K562 (cell line): ENCODE data around the gene PRCD. TPM values are rescaled to one million over a fixed set of nuclear protein-coding genes. Genes with fewer than 3 reads are reported as not detected.

Experiments
- CHCHD3 ChIP-seq: fragments of 250-450 bp; sonication (Bioruptor Pico); IDR thresholded peaks from 2 replicates; pipeline ENCODE4 v2.1.2; 2022; ENCODE audit warnings: mild to moderate bottlenecking
- COPS2 ChIP-seq: fragments of 450-650 bp; conservative IDR thresholded peaks from 2 replicates; pipeline ENCODE4 v1.6.1; 2016; ENCODE audit warnings: mild to moderate bottlenecking, moderate library complexity
- DNMT1 ChIP-seq: fragments of 450-650 bp; IDR thresholded peaks from 2 replicates; pipeline ENCODE4 v1.6.1; 2016; ENCODE audit warnings: antibody characterized with exemption, mild to moderate bottlenecking
- ELF4 ChIP-seq: fragments of 450-650 bp; formaldehyde crosslinking; IDR thresholded peaks from 2 replicates; pipeline ENCODE4 v1.4.0; 2022; ENCODE audit warnings: missing genetic modification characterization
- EWSR1 ChIP-seq: fragments of 450-650 bp; IDR thresholded peaks from 2 replicates; pipeline ENCODE4 v1.6.1; 2018; ENCODE audit warnings: borderline replicate concordance, mild to moderate bottlenecking, low read depth, moderate library complexity; ENCODE audit not compliant: partially characterized antibody
- FOXJ2 ChIP-seq: fragments of 200-800 bp; sonication (Bioruptor generic); IDR thresholded peaks from 2 replicates; pipeline ENCODE4 v1.6.1; 2016; ENCODE audit warnings: missing genetic modification characterization, missing compliant biosample characterization
- FOXP1 ChIP-seq: sonication (generic); formaldehyde crosslinking; IDR thresholded peaks from 2 replicates; pipeline ENCODE4 v1.8.0; 2022; ENCODE audit warnings: mild to moderate bottlenecking, missing genetic modification reagents
- GATAD2B ChIP-seq: fragments of 450-650 bp; IDR thresholded peaks from 2 replicates; pipeline ENCODE4 v1.6.1; 2017; ENCODE audit warnings: mild to moderate bottlenecking, borderline replicate concordance
- HDAC8 ChIP-seq: fragments of 450-650 bp; IDR thresholded peaks from 2 replicates; pipeline ENCODE4 v1.6.1; 2016; ENCODE audit warnings: mild to moderate bottlenecking, missing genetic modification characterization, moderate library complexity, missing compliant biosample characterization
- IFI16 ChIP-seq: fragments of 250-450 bp; sonication (Bioruptor Pico); IDR thresholded peaks from 2 replicates; pipeline ENCODE4 v2.1.2; 2022; ENCODE audit warnings: mild to moderate bottlenecking, inconsistent platforms
- L3MBTL2 ChIP-seq: fragments of 450-650 bp; IDR thresholded peaks from 2 replicates; pipeline ENCODE4 v1.6.1; 2016; ENCODE audit warnings: mild to moderate bottlenecking, moderate library complexity
- MAFG ChIP-seq: fragments of 450-650 bp; conservative IDR thresholded peaks from 2 replicates; pipeline ENCODE4 v1.6.1; 2016; ENCODE audit warnings: missing genetic modification characterization, missing compliant biosample characterization
- MAFK ChIP-seq: IDR thresholded peaks from 2 replicates; pipeline ENCODE4 v1.6.1; 2011; ENCODE audit warnings: low read length, improper control_type of control experiment
- MEF2A ChIP-seq: IDR thresholded peaks from 2 replicates; pipeline ENCODE4 v1.6.1; 2011; ENCODE audit warnings: low read depth, mild to moderate bottlenecking, low read length, moderate library complexity; ENCODE audit not compliant: control insufficient read depth
- PHB ChIP-seq: fragments of 250-450 bp; sonication (Bioruptor Pico); IDR thresholded peaks from 2 replicates; pipeline ENCODE4 v1.5.0; 2021
- POLR2G ChIP-seq: fragments of 200-400 bp; formaldehyde crosslinking; IDR thresholded peaks from 2 replicates; pipeline ENCODE4 v1.6.1; 2017; ENCODE audit warnings: low read depth, mild to moderate bottlenecking, antibody characterized with exemption, low read length, moderate library complexity
- SP2 ChIP-seq: IDR thresholded peaks from 2 replicates; pipeline ENCODE4 v1.6.1; 2011; ENCODE audit warnings: mild to moderate bottlenecking, low read depth, low read length, moderate library complexity; ENCODE audit not compliant: poor library complexity, severe bottlenecking; ENCODE audit errors: extremely low read depth
- TEAD1 ChIP-seq, 2 experiments: fragments of 450-650 bp in 1 of 2; sonication (generic) in 1 of 2; formaldehyde crosslinking; IDR thresholded peaks; 2 replicates each; pipeline versions ENCODE4 v1.4.0 to v1.8.0; 2020 to 2022; ENCODE audit warnings: mild to moderate bottlenecking in 2 of 2, missing genetic modification reagents in 1 of 2
- ZFP36 ChIP-seq: fragments of 150-350 bp; IDR thresholded peaks from 2 replicates; pipeline ENCODE4 v1.6.1; 2018; ENCODE audit warnings: low read length, low read depth; ENCODE audit not compliant: partially characterized antibody
- ZFX ChIP-seq: sonication (generic); formaldehyde crosslinking; IDR thresholded peaks from 2 replicates; pipeline ENCODE4 v1.8.0; 2022; ENCODE audit warnings: mild to moderate bottlenecking, missing genetic modification reagents, moderate library complexity
- ZNF121 ChIP-seq: sonication (generic); formaldehyde crosslinking; conservative IDR thresholded peaks from 2 replicates; pipeline ENCODE4 v1.8.0; 2022; ENCODE audit warnings: missing genetic modification reagents
- ZNF695 ChIP-seq: fragments of 450-650 bp; formaldehyde crosslinking; IDR thresholded peaks from 2 replicates; pipeline ENCODE4 v1.4.0; 2020; ENCODE audit warnings: mild to moderate bottlenecking, moderate library complexity
- polyA plus RNA-seq, 8 experiments: library from polyadenylated mRNA; depleted of rRNA in 4 of 8; stranded (reverse) in 5 of 8; unstranded in 3 of 8; fragments of >200 nt; fragmentation: Nextera tagmentation in 2 of 8; fragmentation: Illumina TruSeq in 1 of 8; extraction: Ambion mirVana in 2 of 8; extraction: Trizol in 1 of 8; gene quantifications; 2 replicates each; pipeline versions ENCODE4 v1.2.1 to v1.2.3, GENCODE V29; 2011 to 2014; ENCODE audit warnings: inconsistent platforms in 1 of 8, missing spikeins in 1 of 8
- total RNA-seq, 7 experiments: library from RNA; depleted of rRNA in 6 of 7; stranded (reverse); fragments of >200 nt in 6 of 7; fragmentation: Illumina TruSeq in 2 of 7; extraction: Trizol in 2 of 7; gene quantifications; 2 replicates each; pipeline versions ENCODE4 v1.2.1 to v1.2.3, GENCODE V29; 2011 to 2021; ENCODE audit warnings: low replicate concordance in 1 of 7
- TF ChIP-seq, protein P1 (sequence below): fragments of 450-650 bp; IDR thresholded peaks from 2 replicates; pipeline ENCODE4 v1.6.1; 2017; ENCODE audit warnings: antibody characterized with exemption
- TF ChIP-seq, protein P2 (sequence below): fragments of 250-450 bp; sonication (Bioruptor Pico); IDR thresholded peaks from 2 replicates; pipeline ENCODE4 v1.4.0; 2020; ENCODE audit warnings: mild to moderate bottlenecking, moderate library complexity, borderline replicate concordance

PRCD gene
- total and polyA plus RNA-seq, 9 of the 15 experiments (the other 6 are each of a cell fraction or from before 2014, with no cell fraction given): 0.20 to 0.25 (median 0.21) TPM; not detected in 6

DNA sequence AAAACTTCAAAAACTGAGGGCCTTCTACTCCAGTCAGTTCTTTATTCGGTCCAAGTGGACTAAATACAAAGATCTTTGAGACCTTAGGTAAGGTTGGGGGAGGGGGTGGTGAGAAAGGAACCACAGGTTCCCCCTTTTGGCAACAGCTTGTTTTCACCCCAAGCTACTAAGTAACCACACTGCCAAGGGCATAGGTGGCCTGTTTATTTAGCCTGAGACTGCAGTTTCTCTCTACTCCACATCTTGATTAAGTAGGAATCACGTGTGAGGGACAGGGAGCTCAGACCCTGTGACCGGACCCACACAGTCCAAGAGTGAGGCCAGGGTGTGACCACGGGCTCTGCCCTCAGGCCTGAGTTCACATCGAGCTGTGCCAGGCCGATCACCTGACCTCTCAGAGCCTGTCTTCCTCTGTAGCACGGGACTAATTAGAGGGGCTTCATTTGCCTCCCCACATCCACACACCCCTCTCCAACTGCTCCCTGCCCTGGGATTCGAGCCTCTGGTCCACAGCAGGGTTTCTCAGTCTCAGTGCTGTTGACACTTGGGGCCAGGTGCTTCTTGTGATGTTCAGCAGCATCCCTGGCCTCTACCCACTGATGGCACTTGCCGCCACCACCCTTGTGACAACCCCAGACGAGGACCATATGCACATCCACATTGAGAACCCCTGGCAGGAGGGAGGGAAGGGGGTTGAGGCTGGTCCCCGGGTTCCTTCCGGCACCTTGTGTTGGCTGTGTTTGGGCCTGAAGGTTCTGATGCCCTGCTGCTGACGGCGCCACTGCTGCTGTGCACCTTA, 28.0 kb downstream of the PRCD start (continued):
- TF ChIP-seq SP2: no peak
- TF ChIP-seq HDAC8: no peak
- TF ChIP-seq IFI16 (CRISPR knock-in tag): no peak
- TF ChIP-seq, protein P1, sequence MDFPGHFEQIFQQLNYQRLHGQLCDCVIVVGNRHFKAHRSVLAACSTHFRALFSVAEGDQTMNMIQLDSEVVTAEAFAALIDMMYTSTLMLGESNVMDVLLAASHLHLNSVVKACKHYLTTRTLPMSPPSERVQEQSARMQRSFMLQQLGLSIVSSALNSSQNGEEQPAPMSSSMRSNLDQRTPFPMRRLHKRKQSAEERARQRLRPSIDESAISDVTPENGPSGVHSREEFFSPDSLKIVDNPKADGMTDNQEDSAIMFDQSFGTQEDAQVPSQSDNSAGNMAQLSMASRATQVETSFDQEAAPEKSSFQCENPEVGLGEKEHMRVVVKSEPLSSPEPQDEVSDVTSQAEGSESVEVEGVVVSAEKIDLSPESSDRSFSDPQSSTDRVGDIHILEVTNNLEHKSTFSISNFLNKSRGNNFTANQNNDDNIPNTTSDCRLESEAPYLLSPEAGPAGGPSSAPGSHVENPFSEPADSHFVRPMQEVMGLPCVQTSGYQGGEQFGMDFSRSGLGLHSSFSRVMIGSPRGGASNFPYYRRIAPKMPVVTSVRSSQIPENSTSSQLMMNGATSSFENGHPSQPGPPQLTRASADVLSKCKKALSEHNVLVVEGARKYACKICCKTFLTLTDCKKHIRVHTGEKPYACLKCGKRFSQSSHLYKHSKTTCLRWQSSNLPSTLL: no peak
- peak; percentile 11 for TF ChIP-seq ZFP36
- TF ChIP-seq FOXJ2 (tag): peak; percentile 68
- peak; percentile 40 for TF ChIP-seq L3MBTL2
- TF ChIP-seq FOXP1: no peak
- no peak for TF ChIP-seq GATAD2B
- no peak for TF ChIP-seq PHB (CRISPR knock-in tag)
- no peak for TF ChIP-seq MEF2A
- TF ChIP-seq TEAD1 (CRISPR knock-in tag; IDR thresholded peaks at IDR 0.05): no peak
- no peak for TF ChIP-seq COPS2
- 0 out of 2 replicates have a peak, but pooled peaks have one; percentile 2 for TF ChIP-seq ZFX (CRISPR knock-in tag)
- no peak for TF ChIP-seq ZNF121 (CRISPR knock-in tag)
- 0 out of 2 replicates have a peak, but pooled peaks have one; percentile 38 for TF ChIP-seq ELF4
- no peak for TF ChIP-seq MAFG (tag)
- TF ChIP-seq EWSR1: no peak
- TF ChIP-seq ZNF695 (CRISPR knock-in tag): no peak
- TF ChIP-seq, protein P2, sequence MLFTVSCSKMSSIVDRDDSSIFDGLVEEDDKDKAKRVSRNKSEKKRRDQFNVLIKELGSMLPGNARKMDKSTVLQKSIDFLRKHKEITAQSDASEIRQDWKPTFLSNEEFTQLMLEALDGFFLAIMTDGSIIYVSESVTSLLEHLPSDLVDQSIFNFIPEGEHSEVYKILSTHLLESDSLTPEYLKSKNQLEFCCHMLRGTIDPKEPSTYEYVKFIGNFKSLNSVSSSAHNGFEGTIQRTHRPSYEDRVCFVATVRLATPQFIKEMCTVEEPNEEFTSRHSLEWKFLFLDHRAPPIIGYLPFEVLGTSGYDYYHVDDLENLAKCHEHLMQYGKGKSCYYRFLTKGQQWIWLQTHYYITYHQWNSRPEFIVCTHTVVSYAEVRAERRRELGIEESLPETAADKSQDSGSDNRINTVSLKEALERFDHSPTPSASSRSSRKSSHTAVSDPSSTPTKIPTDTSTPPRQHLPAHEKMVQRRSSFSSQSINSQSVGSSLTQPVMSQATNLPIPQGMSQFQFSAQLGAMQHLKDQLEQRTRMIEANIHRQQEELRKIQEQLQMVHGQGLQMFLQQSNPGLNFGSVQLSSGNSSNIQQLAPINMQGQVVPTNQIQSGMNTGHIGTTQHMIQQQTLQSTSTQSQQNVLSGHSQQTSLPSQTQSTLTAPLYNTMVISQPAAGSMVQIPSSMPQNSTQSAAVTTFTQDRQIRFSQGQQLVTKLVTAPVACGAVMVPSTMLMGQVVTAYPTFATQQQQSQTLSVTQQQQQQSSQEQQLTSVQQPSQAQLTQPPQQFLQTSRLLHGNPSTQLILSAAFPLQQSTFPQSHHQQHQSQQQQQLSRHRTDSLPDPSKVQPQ (CRISPR knock-in tag): no peak
- TF ChIP-seq CHCHD3 (CRISPR knock-in tag): no peak
- TF ChIP-seq DNMT1: no peak
- peak; percentile 65; the same call in 1 of the 2 replicates for TF ChIP-seq POLR2G
- no peak for TF ChIP-seq MAFK
